CD8-positive, alpha-beta memory T cell (primary cell): ENCODE measurements around the gene CFAP73. TPM values are rescaled to one million over a fixed set of nuclear protein-coding genes. Genes with fewer than 3 reads are reported as not detected.

Source experiments
- CTCF ChIA-PET: fragments of 350-600 bp; sonication (Branson Sonifier 250); formaldehyde crosslinking; loops from one replicate; lab custom pipeline; 2021; ENCODE audit warnings: antibody characterized with exemption; lab: Charles Lee
- POLR2A ChIA-PET: fragments of 350-600 bp; sonication (Branson Sonifier 250); formaldehyde crosslinking; loops from one replicate; lab custom pipeline; 2021; ENCODE audit warnings: antibody characterized with exemption; lab: Charles Lee
- DNase-seq, 5 donors: peaks; one replicate each; pipeline versions ENCODE4 v3.0.0 to v3.0.0-alpha.2; 2020 to 2022; ENCODE audit warnings: mixed read lengths in 1 of 5
- H3K27ac ChIP-seq: one replicate; pipeline ENCODE4 v1.7.0; 2013; ENCODE audit warnings: low read depth, mild to moderate bottlenecking, low read length, moderate library complexity
- H3K27me3 ChIP-seq: 2 replicates; pipeline ENCODE4 v1.7.0; 2013; ENCODE audit warnings: low read length, mild to moderate bottlenecking; ENCODE audit not compliant: insufficient read depth, poor library complexity, severe bottlenecking
- H3K36me3 ChIP-seq: 2 replicates; pipeline ENCODE4 v1.7.0; 2013; ENCODE audit warnings: mild to moderate bottlenecking, low read length, moderate library complexity; ENCODE audit not compliant: insufficient read depth
- H3K4me1 ChIP-seq: 2 replicates; pipeline ENCODE4 v1.7.0; 2013; ENCODE audit warnings: mild to moderate bottlenecking, low read length, moderate library complexity; ENCODE audit not compliant: insufficient read depth
- H3K4me3 ChIP-seq: 2 replicates; pipeline ENCODE4 v1.7.0; 2013; ENCODE audit warnings: mild to moderate bottlenecking, low read length
- H3K9me3 ChIP-seq: 2 replicates; pipeline ENCODE4 v1.7.0; 2013; ENCODE audit warnings: mild to moderate bottlenecking, low read length
- H3K27ac Mint-ChIP-seq, 8 donors: one replicate each; pipeline ENCODE4 v1.8.0; 2020 to 2021; ENCODE audit warnings: mixed read lengths in 8 of 8, mild to moderate bottlenecking in 6 of 8, inconsistent platforms in 3 of 8, moderate library complexity in 3 of 8
- H3K27me3 Mint-ChIP-seq, 2 donors: one replicate each; pipeline ENCODE4 v1.8.0; 2020 to 2021; ENCODE audit warnings: mixed read lengths in 2 of 2, mild to moderate bottlenecking in 1 of 2, moderate library complexity in 1 of 2
- H3K36me3 Mint-ChIP-seq, 3 donors: one replicate each; pipeline ENCODE4 v1.8.0; 2020 to 2021; ENCODE audit warnings: mixed read lengths in 3 of 3, inconsistent platforms in 1 of 3, mild to moderate bottlenecking in 1 of 3
- H3K4me1 Mint-ChIP-seq, 3 donors: one replicate each; pipeline ENCODE4 v1.8.0; 2020 to 2021; ENCODE audit warnings: mixed read lengths in 3 of 3, inconsistent platforms in 1 of 3, mild to moderate bottlenecking in 1 of 3
- H3K4me3 Mint-ChIP-seq, 7 donors: one replicate each; pipeline ENCODE4 v1.8.0; 2020 to 2021; ENCODE audit warnings: mixed read lengths in 7 of 7, mild to moderate bottlenecking in 6 of 7, moderate library complexity in 4 of 7, inconsistent platforms in 2 of 7
- H3K9me3 Mint-ChIP-seq, 5 donors: one replicate each; pipeline ENCODE4 v1.8.0; 2020 to 2022; ENCODE audit warnings: mixed read lengths in 5 of 5, mild to moderate bottlenecking in 3 of 5, moderate library complexity in 2 of 5, inconsistent platforms in 1 of 5
- polyA plus RNA-seq: library from polyadenylated mRNA; unstranded; fragments of 300-500 nt; fragmentation: Illumina TruSeq; gene quantifications from one replicate; pipeline ENCODE4 v1.2.3, GENCODE V29; 2021
- total RNA-seq, 2 experiments: library from RNA; stranded (reverse); gene quantifications; one replicate each; pipeline ENCODE4 v1.2.3, GENCODE V29; 2021

CFAP73 gene
- under 1 TPM; 0.16 to 0.33 TPM for total RNA-seq
- not detected for polyA plus RNA-seq

- no peaks in the 10 kb centered on the region for H3K36me3 ChIP-seq
- H3K4me1 ChIP-seq: peaks cover 17% of the 10 kb centered on the region
- H3K27ac ChIP-seq: no peak within 1 kb of the TSS
- ChIA-PET POLR2A (no interaction called here), CTCF (interaction anchor here (1.2 to 1.7 kb wide), 3 partner anchors 25 to 117 kb away, joined by 3 to 7 read pairs (median 4); no protein-coding TSS in a partner anchor)
- H3K9me3 Mint-ChIP-seq: peaks cover 0 to 6% (median 0%) of the 10 kb centered on the region in 5 donors
- H3K4me3 Mint-ChIP-seq: peak within 1 kb of the TSS in 1 of 7 donors; percentile 48
- H3K27ac Mint-ChIP-seq: peak within 1 kb of the TSS in 1 of 8 donors; percentile 22
- peaks cover 5% of the 10 kb centered on the region for H3K27me3 ChIP-seq
- no peak within 1 kb of the TSS for H3K4me3 ChIP-seq
- peaks cover 15 to 20% (median 19%) of the 10 kb centered on the region in 3 donors for H3K4me1 Mint-ChIP-seq
- DNase-seq: peak in 1 of 5 donors; percentile 14
- H3K27me3 Mint-ChIP-seq: peaks cover 13 to 17% of the 10 kb centered on the region in 2 donors
- H3K36me3 Mint-ChIP-seq: no peaks in the 10 kb centered on the region
- no peaks in the 10 kb centered on the region for H3K9me3 ChIP-seq
These were observed at the start of gene CFAP73 for GRCh38 chr12:113149361-113150150. Gene CFAP73 (plus strand): TSS chr12:113149724. CDS start chr12:113149858, 134 bp downstream.

- Mint-ChIP-seq H3K27ac (peak overlapping the region in 2 of 8 donors; percentile 51 to 61), H3K27me3 (peaks cover 0 to 2% of the 10 kb centered on the region in 2 donors), H3K4me3 (no peak overlapping the region), H3K9me3 (no peaks in the 10 kb centered on the region), H3K4me1 (peaks cover 19 to 25% (median 19%) of the 10 kb centered on the region in 3 donors), H3K36me3 (peaks cover 0 to 1% (median 0%) of the 10 kb centered on the region in 3 donors)
- ChIA-PET CTCF (interaction anchor here (1.3 to 5.1 kb wide), 4 partner anchors 10 to 68 kb away, joined by 3 to 35 read pairs (median 4); no protein-coding TSS in a partner anchor), POLR2A (no interaction called here)
- Histone ChIP-seq H3K36me3 (no peaks in the 10 kb centered on the region), H3K9me3 (no peaks in the 10 kb centered on the region), H3K4me3 (no peak overlapping the region), H3K4me1 (peaks cover 14% of the 10 kb centered on the region), H3K27me3 (no peaks in the 10 kb centered on the region), H3K27ac (no peak overlapping the region)
- DNase-seq: peak in 1 of 5 donors; percentile 28
These were observed 49.8 kb upstream of the CFAP73 start for GRCh38 chr12:113099764-113100163.

- Histone ChIP-seq H3K27me3 (no peaks in the 10 kb centered on the region), H3K27ac (no peak overlapping the region), H3K36me3 (no peaks in the 10 kb centered on the region), H3K4me3 (no peak overlapping the region), H3K9me3 (no peaks in the 10 kb centered on the region), H3K4me1 (peaks cover 14% of the 10 kb centered on the region)
- Mint-ChIP-seq H3K36me3 (no peaks in the 10 kb centered on the region), H3K27ac (peak overlapping the region in 1 of 8 donors; percentile 58), H3K27me3 (peaks cover 0 to 5% of the 10 kb centered on the region in 2 donors), H3K4me1 (peaks cover 11 to 22% (median 12%) of the 10 kb centered on the region in 3 donors), H3K4me3 (no peak overlapping the region), H3K9me3 (no peaks in the 10 kb centered on the region)
- POLR2A ChIA-PET: no interaction called here
- DNase-seq: peak in 1 of 5 donors; percentile 26
- CTCF ChIA-PET: interaction anchor here (0.7 to 5.1 kb wide), 5 partner anchors 9 to 56 kb away, joined by 3 to 35 read pairs (median 3); no protein-coding TSS in a partner anchor
These were observed 47.8 kb upstream of the CFAP73 start for GRCh38 chr12:113101751-113102150.

DNA sequence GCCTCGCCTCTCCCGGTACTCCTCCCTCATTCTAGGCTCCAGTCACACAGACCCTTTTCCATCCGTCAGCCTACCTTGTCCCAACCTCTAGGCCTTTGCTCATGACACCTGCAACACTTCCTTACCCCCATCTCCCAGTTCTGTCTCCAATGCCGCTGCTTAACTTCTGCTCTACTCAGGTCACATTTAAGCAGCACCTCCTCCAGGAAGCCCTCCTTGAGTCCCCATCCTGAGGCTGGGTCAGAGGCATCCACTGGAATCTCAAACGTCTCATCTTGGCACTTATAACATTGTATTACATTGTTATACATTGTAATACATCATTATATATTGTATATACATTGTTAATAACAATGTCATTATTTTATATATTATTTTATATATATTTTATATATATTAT lies 46.7 kb upstream of the CFAP73 start:
- no peaks in the 10 kb centered on the region for H3K36me3 Mint-ChIP-seq
- Histone ChIP-seq H3K4me1 (peaks cover 13% of the 10 kb centered on the region), H3K27me3 (no peaks in the 10 kb centered on the region), H3K36me3 (no peaks in the 10 kb centered on the region), H3K27ac (no peak overlapping the region), H3K4me3 (no peak overlapping the region), H3K9me3 (no peaks in the 10 kb centered on the region)
- H3K9me3 Mint-ChIP-seq: no peaks in the 10 kb centered on the region
- H3K4me3 Mint-ChIP-seq: no peak overlapping the region
- peaks cover 0 to 5% of the 10 kb centered on the region in 2 donors for H3K27me3 Mint-ChIP-seq
- ChIA-PET CTCF (interaction anchor here (5.1 kb wide), 1 partner anchor 53 kb away, joined by 35 read pairs; no protein-coding TSS in a partner anchor), POLR2A (no interaction called here)
- H3K4me1 Mint-ChIP-seq: peaks cover 11 to 22% (median 12%) of the 10 kb centered on the region in 3 donors
- no peak for DNase-seq
- peak overlapping the region in 3 of 8 donors; percentile 33 to 69 (median 66) for H3K27ac Mint-ChIP-seq

DNA sequence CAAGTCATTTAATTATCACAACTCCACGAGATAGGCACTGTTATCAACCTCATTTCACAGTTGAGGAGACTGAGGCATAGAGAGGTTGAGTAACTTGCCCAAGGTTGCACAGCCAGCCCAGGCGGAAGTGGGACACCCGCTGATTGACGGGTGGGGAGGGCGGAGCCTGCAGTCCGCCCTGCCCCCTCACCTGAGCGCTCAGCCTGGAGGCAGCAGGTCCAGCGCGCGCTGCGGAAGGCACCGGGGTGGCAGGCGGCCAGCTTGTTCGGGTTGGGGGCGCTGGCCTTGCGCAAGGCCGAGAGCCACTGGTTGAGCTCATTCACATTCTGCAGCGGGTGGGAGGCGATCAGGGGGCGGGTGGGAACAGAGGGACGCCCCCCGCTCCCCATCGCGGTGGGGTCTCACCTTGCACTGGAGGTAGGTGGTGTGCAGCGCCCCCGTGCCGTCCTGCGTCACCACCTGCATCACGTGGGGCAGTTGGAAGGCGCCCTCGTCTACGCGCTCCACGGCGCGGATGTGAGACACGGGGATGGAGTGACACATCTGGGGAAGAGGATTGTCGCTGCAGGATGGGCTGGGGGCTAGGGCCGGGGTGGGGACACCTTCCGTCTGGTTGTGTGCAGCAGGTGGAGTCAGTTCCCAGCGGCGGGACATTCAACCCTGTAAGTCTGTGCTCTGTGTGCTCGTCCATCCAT lies 45.6 kb upstream of the CFAP73 start:
- POLR2A ChIA-PET: no interaction called here
- H3K27ac ChIP-seq: no peak overlapping the region
- no peaks in the 10 kb centered on the region for H3K36me3 Mint-ChIP-seq
- no peaks in the 10 kb centered on the region for H3K36me3 ChIP-seq
- CTCF ChIA-PET: interaction anchor here (1.0 to 1.3 kb wide), 3 partner anchors 12 to 49 kb away, joined by 4 read pairs; no protein-coding TSS in a partner anchor
- no peaks in the 10 kb centered on the region for H3K27me3 ChIP-seq
- H3K4me1 Mint-ChIP-seq: peaks cover 5 to 16% (median 8%) of the 10 kb centered on the region in 3 donors
- DNase-seq: peak; percentile 36 to 75 (median 56)
- peaks cover 4% of the 10 kb centered on the region for H3K4me1 ChIP-seq
- no peaks in the 10 kb centered on the region for H3K9me3 Mint-ChIP-seq
- peak overlapping the region; percentile 72 to 88 (median 80) for H3K4me3 Mint-ChIP-seq
- no peaks in the 10 kb centered on the region for H3K9me3 ChIP-seq
- H3K4me3 ChIP-seq: peak overlapping the region; percentile 47
- peak overlapping the region in 6 of 8 donors; percentile 38 to 83 (median 72) for H3K27ac Mint-ChIP-seq
- H3K27me3 Mint-ChIP-seq: peaks cover 0 to 3% of the 10 kb centered on the region in 2 donors

GRCh38 chr12:113104953-113105510 lies 44.5 kb upstream of the CFAP73 start:
- H3K36me3 ChIP-seq: no peaks in the 10 kb centered on the region
- no peaks in the 10 kb centered on the region for H3K9me3 ChIP-seq

GRCh38 chr12:113105606-113106271 lies 43.8 kb upstream of the CFAP73 start:
- H3K4me3 ChIP-seq: no peak overlapping the region
- H3K9me3 Mint-ChIP-seq: no peaks in the 10 kb centered on the region
- no peak for DNase-seq
- CTCF ChIA-PET: interaction anchor here (1.1 to 1.8 kb wide), 2 partner anchors 8 to 58 kb away, joined by 3 to 6 read pairs; no protein-coding TSS in a partner anchor
- H3K27me3 ChIP-seq: no peaks in the 10 kb centered on the region
- no peaks in the 10 kb centered on the region for H3K36me3 ChIP-seq
- H3K27ac ChIP-seq: no peak overlapping the region
- no peaks in the 10 kb centered on the region for H3K9me3 ChIP-seq
- H3K4me3 Mint-ChIP-seq: no peak overlapping the region
- peaks cover 0 to 3% of the 10 kb centered on the region in 2 donors for H3K27me3 Mint-ChIP-seq
- H3K4me1 Mint-ChIP-seq: peaks cover 20 to 32% (median 20%) of the 10 kb centered on the region in 3 donors
- peaks cover 10% of the 10 kb centered on the region for H3K4me1 ChIP-seq
- H3K27ac Mint-ChIP-seq: peak overlapping the region in 3 of 8 donors; percentile 38 to 60 (median 43)
- POLR2A ChIA-PET: no interaction called here
- H3K36me3 Mint-ChIP-seq: no peaks in the 10 kb centered on the region

More at GRCh38 chr12:113104953-113105510, 44.5 kb upstream of the CFAP73 start:
- H3K27ac ChIP-seq: no peak overlapping the region
- Mint-ChIP-seq H3K9me3 (no peaks in the 10 kb centered on the region), H3K36me3 (no peaks in the 10 kb centered on the region), H3K4me1 (peaks cover 15 to 26% (median 16%) of the 10 kb centered on the region in 3 donors), H3K27me3 (peaks cover 0 to 3% of the 10 kb centered on the region in 2 donors), H3K27ac (peak overlapping the region in 5 of 8 donors; percentile 9 to 42 (median 36)), H3K4me3 (peak overlapping the region in 6 of 7 donors; percentile 20 to 56 (median 41))
- no peak overlapping the region for H3K4me3 ChIP-seq
- CTCF ChIA-PET: no interaction called here
- no peaks in the 10 kb centered on the region for H3K27me3 ChIP-seq
- POLR2A ChIA-PET: no interaction called here
- peaks cover 7% of the 10 kb centered on the region for H3K4me1 ChIP-seq
- DNase-seq: no peak
